Measurements from ENCODE around the gene GAB2. TPM values are rescaled to one million over a fixed set of nuclear protein-coding genes. Genes with fewer than 3 reads are reported as not detected.

GAB2 gene
- total RNA-seq, 4 donors from 2014 or later, result 15.9 to 82.3 (median 21.1) TPM

- peak overlapping the region in 1 of 2 donors; percentile 57 for H3K27ac ChIP-seq
- DNase-seq, result no peak
Observed at GRCh38 chr11:78346799-78347198, 70.8 kb downstream of the GAB2 start.

GRCh38 chr11:78345450-78345849 lies 72.2 kb downstream of the GAB2 start:
- H3K9me3 ChIP-seq, result no peaks in the 10 kb centered on the region
- no peak overlapping the region for H3K4me3 ChIP-seq
- H3K4me1 ChIP-seq, result peaks cover 4 to 9% of the 10 kb centered on the region in 2 donors
- peak overlapping the region; percentile 33 to 57 for H3K27ac ChIP-seq
- TF ChIP-seq CTCF (IDR thresholded peaks at IDR 0.05) (no peak), POLR2A (IDR thresholded peaks at IDR 0.05) (no peak)
- intact Hi-C loops (cut with DNase I; ENCODE audit: low total_unique reads), result no loop called here
- no peak for DNase-seq
- H3K36me3 ChIP-seq, result no peaks in the 10 kb centered on the region
- H3K27me3 ChIP-seq, result no peaks in the 10 kb centered on the region

More at GRCh38 chr11:78346799-78347198, 70.8 kb downstream of the GAB2 start:
- intact Hi-C loops (cut with DNase I; ENCODE audit: low total_unique reads), result no loop called here
- no peaks in the 10 kb centered on the region for H3K36me3 ChIP-seq
- peaks cover 4 to 9% of the 10 kb centered on the region in 2 donors for H3K4me1 ChIP-seq
- no peaks in the 10 kb centered on the region for H3K9me3 ChIP-seq
- H3K27me3 ChIP-seq, result no peaks in the 10 kb centered on the region
- no peak overlapping the region for H3K4me3 ChIP-seq
- TF ChIP-seq CTCF (IDR thresholded peaks at IDR 0.05) (no peak), POLR2A (IDR thresholded peaks at IDR 0.05) (no peak)

- TF ChIP-seq POLR2A (IDR thresholded peaks at IDR 0.05) (no peak), CTCF (IDR thresholded peaks at IDR 0.05) (no peak)
- Histone ChIP-seq H3K27ac (peak overlapping the region in 1 of 2 donors; percentile 57), H3K9me3 (no peaks in the 10 kb centered on the region), H3K36me3 (no peaks in the 10 kb centered on the region), H3K27me3 (no peaks in the 10 kb centered on the region), H3K4me3 (no peak overlapping the region), H3K4me1 (peaks cover 4 to 9% of the 10 kb centered on the region in 2 donors)
- DNase-seq, result no peak
- intact Hi-C loops (cut with DNase I; ENCODE audit: low total_unique reads), result no loop called here
Observed at GRCh38 chr11:78344676-78345075, 72.9 kb downstream of the GAB2 start.

GRCh38 chr11:78344094-78344493 lies 73.5 kb downstream of the GAB2 start:
- Histone ChIP-seq H3K27me3 (no peaks in the 10 kb centered on the region), H3K4me3 (no peak overlapping the region), H3K9me3 (no peaks in the 10 kb centered on the region), H3K4me1 (peaks cover 4 to 6% of the 10 kb centered on the region in 2 donors), H3K27ac (no peak overlapping the region), H3K36me3 (no peaks in the 10 kb centered on the region)
- DNase-seq, result no peak
- TF ChIP-seq POLR2A (IDR thresholded peaks at IDR 0.05) (no peak), CTCF (IDR thresholded peaks at IDR 0.05) (no peak)
- intact Hi-C loops (cut with DNase I; ENCODE audit: low total_unique reads), result no loop called here

GRCh38 chr11:78343303-78343702 lies 74.3 kb downstream of the GAB2 start:
- intact Hi-C loops (cut with DNase I; ENCODE audit: low total_unique reads), result no loop called here
- Histone ChIP-seq H3K4me1 (peaks cover 0 to 4% of the 10 kb centered on the region in 2 donors), H3K36me3 (no peaks in the 10 kb centered on the region), H3K9me3 (no peaks in the 10 kb centered on the region), H3K4me3 (no peak overlapping the region), H3K27ac (no peak overlapping the region), H3K27me3 (no peaks in the 10 kb centered on the region)
- DNase-seq, result no peak
- TF ChIP-seq CTCF (IDR thresholded peaks at IDR 0.05) (no peak), POLR2A (IDR thresholded peaks at IDR 0.05) (no peak)
